ENCODE measurements around the gene CANT1. TPM values are rescaled to one million over a fixed set of nuclear protein-coding genes. Genes with fewer than 3 reads are reported as not detected.

The CANT1 gene
- total and polyA plus RNA-seq, 9 of the 15 experiments (the other 6 are each of a cell fraction or from before 2014, with no cell fraction given), result 2.7 to 66.4 (median 22.5) TPM

- TF ChIP-seq STAT6 (CRISPR knock-in tag; IDR thresholded peaks at IDR 0.05) (no peak), ZNF395 (CRISPR knock-in tag; IDR thresholded peaks at IDR 0.05) (no peak), ZBTB33 (CRISPR knock-in tag; IDR thresholded peaks at IDR 0.05) (no peak), NCOA4 (IDR thresholded peaks at IDR 0.05; ENCODE audit: partially characterized antibody) (no peak), SAFB2 (IDR thresholded peaks at IDR 0.05; ENCODE audit: borderline replicate concordance, low read depth, low read length, severe bottlenecking) (no peak), ZNF592 (IDR thresholded peaks at IDR 0.05) (no peak), ZNF277 (CRISPR knock-in tag; IDR thresholded peaks at IDR 0.05; ENCODE audit: borderline replicate concordance) (no peak), SMAD1 (IDR thresholded peaks at IDR 0.05; ENCODE audit: low read depth, low read length, partially characterized antibody) (no peak), MTA3 (IDR thresholded peaks at IDR 0.05; ENCODE audit: borderline replicate concordance) (no peak), FIP1L1 (IDR thresholded peaks at IDR 0.05; ENCODE audit: low read depth, low read length, poor library complexity, severe bottlenecking) (no peak)
Measured at GRCh38 chr17:79009397-79010303, at the start of gene CANT1 (continued).
